Spleen (tissue), 11 donors: ENCODE data around the gene TMEM219. TPM values are rescaled to one million over a fixed set of nuclear protein-coding genes. Genes with fewer than 3 reads are reported as not detected.
"Not testable (repeated sequence)": the region's sequence is repeated elsewhere in the genome, so short reads cannot be mapped to it uniquely, and the experiment has no call there.

Experiments used
- DNase-seq: peaks from one replicate; pipeline ENCODE4 v3.0.0-alpha.2; 2020
- H3K27ac ChIP-seq, 8 donors: fragments of 200-600 bp; sonication (generic) in 7 of 8; 1 replicate in 4 of 8; 2 replicates in 4 of 8; pipeline versions ENCODE4 v1.5.0 to v1.8.0; 2016 to 2021; ENCODE audit warnings: inconsistent platforms in 4 of 8, mild to moderate bottlenecking in 4 of 8, moderate library complexity in 1 of 8
- H3K27me3 ChIP-seq, 7 donors: fragments of 200-600 bp; sonication (generic) in 6 of 7; replicated peaks in 1 of 7; 1 replicate in 4 of 7; 2 replicates in 3 of 7; pipeline versions ENCODE4 v1.5.0 to v1.8.0; 2016 to 2021; ENCODE audit warnings: inconsistent platforms in 3 of 7, mild to moderate bottlenecking in 1 of 7
- H3K36me3 ChIP-seq, 6 donors: fragments of 200-600 bp; sonication (generic) in 5 of 6; 1 replicate in 4 of 6; 2 replicates in 2 of 6; pipeline versions ENCODE4 v1.5.0 to v1.8.0; 2016 to 2021; ENCODE audit warnings: inconsistent platforms in 2 of 6
- H3K4me1 ChIP-seq, 6 donors: fragments of 200-600 bp; sonication (generic) in 5 of 6; 1 replicate in 3 of 6; 2 replicates in 3 of 6; pipeline versions ENCODE4 v1.5.0 to v1.8.0; 2016 to 2021; ENCODE audit warnings: inconsistent platforms in 3 of 6
- H3K4me3 ChIP-seq, 8 donors: fragments of 200-600 bp; sonication (generic) in 7 of 8; 1 replicate in 4 of 8; 2 replicates in 4 of 8; pipeline versions ENCODE4 v1.5.0 to v1.8.0; 2016 to 2021; ENCODE audit warnings: inconsistent platforms in 4 of 8, mild to moderate bottlenecking in 4 of 8, moderate library complexity in 2 of 8
- H3K9me3 ChIP-seq, 8 donors: fragments of 200-600 bp; sonication (generic) in 7 of 8; 1 replicate in 4 of 8; 2 replicates in 4 of 8; pipeline versions ENCODE4 v1.5.0 to v1.8.0; 2016 to 2021; ENCODE audit warnings: inconsistent platforms in 4 of 8
- POLR2A ChIP-seq, 3 donors: fragments of 450-650 bp; IDR thresholded peaks; one replicate each; pipeline ENCODE4 v1.5.1; 2017; ENCODE audit warnings: antibody characterized with exemption in 3 of 3, mild to moderate bottlenecking in 1 of 3
- POLR2AphosphoS5 ChIP-seq, 3 donors: sonication (generic); formaldehyde crosslinking; IDR thresholded peaks; one replicate each; pipeline ENCODE4 v1.5.1; 2017; ENCODE audit warnings: antibody characterized with exemption in 3 of 3
- WGBS, 5 donors: extraction: QIAGEN DNeasy Blood & Tissue Kit in 3 of 5; methylation state at CpG; one replicate each; pipeline versions ENCODE4 v1.1.5 to v1.1.7; 2013 to 2018; 5-methylcytosine and 5-hydroxymethylcytosine counted together
- intact Hi-C: fragments of 100-400 bp; cut with DNase I; formaldehyde crosslinking; loops from one replicate; pipeline ENCODE4 v1.15.0; 2023; ENCODE audit warnings: low total_unique reads
- polyA plus RNA-seq, 3 donors: library from polyadenylated mRNA; stranded (reverse); fragments of 200-250 nt; gene quantifications; one replicate each; pipeline ENCODE4 v1.2.1, GENCODE V29; 2013
- total RNA-seq, 7 donors: library from RNA; depleted of rRNA in 3 of 7; stranded (reverse); fragments of >200 nt in 3 of 7; fragmentation: NEBNext Ultra II Directional in 4 of 7; extraction: Animal tissue kit (Norgen Biotek cat#: 25700) in 4 of 7; gene quantifications; one replicate each; pipeline versions ENCODE4 v1.1.0 to v1.2.1, GENCODE V29; 2016 to 2021
- TF ChIP-seq, protein P1 (sequence below), 11 experiments: fragments of 200-600 bp in 7 of 11; fragments of 450-650 bp in 4 of 11; sonication (generic) in 4 of 11; IDR thresholded peaks in 8 of 11; conservative IDR thresholded peaks in 3 of 11; 1 replicate in 7 of 11; 2 replicates in 4 of 11; pipeline versions ENCODE4 v1.4.0 to v1.8.0; 2016 to 2021; ENCODE audit warnings: antibody characterized with exemption in 11 of 11, inconsistent platforms in 4 of 11, mild to moderate bottlenecking in 1 of 11
- donor health status: healthy with polysubstance abuse.
- donor health status: DM: no; HTN: no; CAD: no; lungs with moderate emphysema.
- donor health status: DM: no; HTN: no; CAD: no.
- donor health status: Bipolar disorder and iron deficiency.
- donor health status: healthy.
- donor health status: DM: no; HTN: no; CAD: no.
- donor health status: DM: yes; HTN: yes; CAD: no.

TMEM219 gene
- total and polyA plus RNA-seq, 10 donors = 89.3 to 191 (median 122) TPM

DNA sequence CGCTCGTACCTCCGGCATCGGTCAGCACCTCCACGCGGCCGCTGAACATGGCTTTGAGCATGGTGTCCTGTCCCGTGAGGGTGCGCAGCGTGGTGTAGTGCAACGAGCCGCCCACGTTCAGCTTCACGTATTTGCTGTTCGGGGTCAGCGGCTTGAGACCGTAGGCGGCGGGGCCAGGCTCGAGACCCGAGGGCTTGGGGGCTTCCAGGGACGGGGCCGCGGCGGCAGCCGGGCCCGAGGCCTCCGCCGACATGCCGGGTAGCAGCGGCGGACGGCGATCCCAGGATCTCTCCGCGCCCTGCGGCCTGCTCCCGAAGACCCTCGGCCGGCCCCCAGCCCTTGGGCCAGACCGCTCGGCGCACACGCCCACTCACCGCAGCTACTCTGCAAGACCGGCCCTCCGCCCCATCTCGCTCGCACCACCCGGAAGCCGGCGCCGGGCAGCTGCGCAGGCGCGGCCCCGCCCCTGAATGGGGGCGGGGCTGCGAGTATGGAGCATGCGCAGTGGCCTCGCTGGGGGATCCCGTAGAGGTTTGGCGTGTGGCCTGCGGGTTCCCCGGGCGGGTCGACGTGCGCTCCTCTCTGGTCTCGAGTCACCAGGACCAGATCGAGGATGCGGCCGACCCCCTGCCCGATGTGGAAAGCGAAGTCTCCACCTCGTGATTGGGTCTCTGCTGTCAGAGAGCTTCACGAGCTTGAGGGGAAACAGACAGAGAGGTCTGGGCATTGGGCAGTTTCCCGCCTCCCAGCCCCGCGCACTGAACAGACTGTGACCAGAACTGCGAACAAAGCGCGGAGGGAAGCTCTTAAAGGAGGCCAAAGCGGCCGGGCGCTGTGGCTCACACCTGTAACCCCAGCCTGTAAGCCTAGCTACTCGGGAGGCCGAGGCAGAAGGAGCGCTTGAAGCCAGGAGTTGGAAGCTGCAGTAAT lies 35.8 kb upstream of the TMEM219 start, which contains the start of gene KCTD13:
TSS of gene KCTD13 (minus strand) at position 446 of the 930 bp plus-strand sequence. CDS start at position 253, 193 bp downstream.
- Histone ChIP-seq H3K4me1 (peaks cover 12 to 40% (median 29%) of the 10 kb centered on the region in 6 donors), H3K27me3 (no peaks in the 10 kb centered on the region), H3K9me3 (no peaks in the 10 kb centered on the region), H3K27ac (peak within 1 kb of the TSS; percentile 84 to 94 (median 89)), H3K36me3 (peaks cover 0 to 29% (median 16%) of the 10 kb centered on the region in 6 donors), H3K4me3 (peak within 1 kb of the TSS; percentile 89 to 100 (median 98))
- intact Hi-C loops = no loop called here
- DNase-seq = peak; percentile 95
- peak in 2 of 3 donors; percentile 47 to 85 for TF ChIP-seq POLR2A (IDR thresholded peaks at IDR 0.05)
- peak; percentile 97 to 98 (median 98) for TF ChIP-seq POLR2AphosphoS5 (IDR thresholded peaks at IDR 0.05)
- TF ChIP-seq, protein P1, sequence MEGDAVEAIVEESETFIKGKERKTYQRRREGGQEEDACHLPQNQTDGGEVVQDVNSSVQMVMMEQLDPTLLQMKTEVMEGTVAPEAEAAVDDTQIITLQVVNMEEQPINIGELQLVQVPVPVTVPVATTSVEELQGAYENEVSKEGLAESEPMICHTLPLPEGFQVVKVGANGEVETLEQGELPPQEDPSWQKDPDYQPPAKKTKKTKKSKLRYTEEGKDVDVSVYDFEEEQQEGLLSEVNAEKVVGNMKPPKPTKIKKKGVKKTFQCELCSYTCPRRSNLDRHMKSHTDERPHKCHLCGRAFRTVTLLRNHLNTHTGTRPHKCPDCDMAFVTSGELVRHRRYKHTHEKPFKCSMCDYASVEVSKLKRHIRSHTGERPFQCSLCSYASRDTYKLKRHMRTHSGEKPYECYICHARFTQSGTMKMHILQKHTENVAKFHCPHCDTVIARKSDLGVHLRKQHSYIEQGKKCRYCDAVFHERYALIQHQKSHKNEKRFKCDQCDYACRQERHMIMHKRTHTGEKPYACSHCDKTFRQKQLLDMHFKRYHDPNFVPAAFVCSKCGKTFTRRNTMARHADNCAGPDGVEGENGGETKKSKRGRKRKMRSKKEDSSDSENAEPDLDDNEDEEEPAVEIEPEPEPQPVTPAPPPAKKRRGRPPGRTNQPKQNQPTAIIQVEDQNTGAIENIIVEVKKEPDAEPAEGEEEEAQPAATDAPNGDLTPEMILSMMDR (IDR thresholded peaks at IDR 0.05 in 8 of 11, conservative IDR thresholded peaks at IDR 0.05 in 3 of 11) = peak in 2 of 11 experiments; percentile 3 to 30
- 0 to 2% (median 1%) methylated on average over 43 to 89 of the region's 89 CpGs for WGBS, 5 donors

DNA sequence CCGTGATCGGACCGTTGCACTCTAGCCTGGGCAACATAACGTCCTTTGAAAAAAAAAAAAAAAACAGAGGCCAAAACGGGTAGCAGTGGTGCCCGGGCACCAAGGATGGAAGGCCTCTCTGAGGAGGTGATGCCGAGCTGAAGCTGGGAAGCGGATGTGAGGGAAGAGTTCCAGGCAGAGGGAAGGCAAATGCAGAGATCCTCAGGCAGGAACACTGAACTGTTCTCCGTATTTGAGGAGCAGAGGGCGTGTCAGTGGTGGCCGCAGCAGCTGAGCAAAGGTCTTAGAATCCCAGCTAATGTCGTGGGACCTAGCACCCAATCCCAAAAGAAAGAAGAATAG lies 35.2 kb upstream of the TMEM219 start:
- Histone ChIP-seq H3K4me1 (peaks cover 12 to 40% (median 29%) of the 10 kb centered on the region in 6 donors), H3K9me3 (no peaks in the 10 kb centered on the region), H3K27me3 (no peaks in the 10 kb centered on the region), H3K4me3 (peak overlapping the region; percentile 89 to 100 (median 98)), H3K36me3 (peaks cover 0 to 23% (median 14%) of the 10 kb centered on the region in 6 donors), H3K27ac (peak overlapping the region; percentile 84 to 94 (median 89))
- no peak for DNase-seq
- intact Hi-C loops = no loop called here
- WGBS, 5 donors = 9 to 16% (median 14%) methylated on average over 12 of the region's 12 CpGs
- TF ChIP-seq POLR2A (IDR thresholded peaks at IDR 0.05) (no peak), POLR2AphosphoS5 (IDR thresholded peaks at IDR 0.05) (no peak)
- TF ChIP-seq, protein P1 (IDR thresholded peaks at IDR 0.05 in 8 of 11, conservative IDR thresholded peaks at IDR 0.05 in 3 of 11) = no peak

DNA sequence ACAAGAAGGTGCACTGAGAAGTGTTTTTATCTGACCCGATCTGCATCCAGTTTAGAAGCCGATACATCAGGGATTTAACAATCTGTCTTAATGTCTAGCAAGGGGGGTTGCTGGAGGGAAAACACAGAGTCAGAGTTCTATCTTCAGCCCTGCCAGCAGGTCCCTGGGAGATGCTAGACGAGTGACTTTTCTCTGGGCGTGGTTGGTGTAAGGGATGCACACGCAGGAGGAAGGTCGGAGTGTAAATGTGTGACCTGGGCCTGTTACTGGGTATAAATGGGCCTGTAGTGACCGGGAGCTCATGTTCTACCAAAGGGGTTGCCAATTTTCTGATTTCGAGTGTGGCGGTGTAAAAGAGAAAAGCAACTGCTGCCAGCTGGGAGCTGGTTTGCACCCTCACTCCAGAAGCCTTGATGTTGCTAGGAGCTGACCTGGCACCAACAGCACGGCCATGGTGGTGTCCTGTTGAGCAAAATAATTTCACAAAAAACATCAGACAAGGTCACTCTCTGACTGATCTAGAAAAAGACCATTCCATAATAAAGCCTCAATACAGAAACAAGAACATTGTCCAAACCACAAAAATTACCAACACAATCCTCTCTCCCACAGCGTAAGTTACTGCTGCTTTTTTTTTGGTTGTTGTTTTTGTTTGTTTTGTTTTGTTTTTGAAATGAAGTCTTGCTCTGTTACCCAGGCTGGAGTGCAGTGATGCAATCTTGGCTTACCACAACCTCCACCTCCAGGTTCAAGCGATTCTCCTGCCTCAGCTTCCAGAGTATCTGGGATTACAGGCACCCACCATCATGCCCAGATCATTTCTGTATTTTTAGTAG lies 34.6 kb upstream of the TMEM219 start:
- no peaks in the 10 kb centered on the region for H3K9me3 ChIP-seq
- H3K36me3 ChIP-seq = peaks cover 0 to 17% (median 10%) of the 10 kb centered on the region in 6 donors
- WGBS, 5 donors = 71 to 85% (median 76%) methylated on average over 12 of the region's 12 CpGs
- TF ChIP-seq POLR2A (IDR thresholded peaks at IDR 0.05) (no peak), POLR2AphosphoS5 (IDR thresholded peaks at IDR 0.05) (no peak)
- TF ChIP-seq, protein P1 (IDR thresholded peaks at IDR 0.05 in 8 of 11, conservative IDR thresholded peaks at IDR 0.05 in 3 of 11) = no peak
- H3K27me3 ChIP-seq = no peaks in the 10 kb centered on the region
- peak overlapping the region in 5 of 8 donors; percentile 89 to 100 (median 99) for H3K4me3 ChIP-seq
- H3K27ac ChIP-seq = peak overlapping the region in 6 of 8 donors; percentile 84 to 94 (median 90)
- intact Hi-C loops = no loop called here
- peaks cover 12 to 40% (median 29%) of the 10 kb centered on the region in 6 donors for H3K4me1 ChIP-seq
- DNase-seq = no peak

DNA sequence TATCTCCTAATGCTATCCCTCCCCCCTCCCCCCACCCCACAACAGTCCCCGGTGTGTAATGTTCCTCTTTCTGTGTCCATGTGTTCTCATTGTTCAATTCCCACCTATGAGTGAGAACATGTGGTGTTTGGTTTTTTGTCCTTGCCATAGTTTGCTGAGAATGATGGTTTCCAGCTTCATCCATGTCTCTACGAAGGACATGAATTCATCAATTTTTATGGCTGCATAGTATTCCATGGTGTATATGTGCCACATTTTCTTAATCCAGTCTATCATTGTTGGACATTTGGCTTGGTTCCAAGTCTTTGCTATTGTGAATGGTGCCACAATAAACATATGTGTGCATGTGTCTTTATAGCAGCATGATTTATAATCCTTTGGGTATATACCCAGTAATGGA lies 30.1 kb upstream of the TMEM219 start:
- H3K27me3 ChIP-seq, H3K9me3 ChIP-seq, H3K4me3 ChIP-seq, DNase-seq, H3K36me3 ChIP-seq, H3K27ac ChIP-seq, intact Hi-C loops: not testable (repeated sequence)
- H3K4me1 ChIP-seq = peaks cover 0 to 13% (median 8%) of the 10 kb centered on the region in 6 donors
- WGBS, 5 donors = 59 to 92% (median 79%) methylated on average over 2 of the region's 2 CpGs
